Activated CD8-positive, alpha-beta memory T cell treated with anti-CD3 and anti-CD28 coated beads for 36 hours (primary cell): ENCODE results near the gene PGAM5. TPM values are rescaled to one million over a fixed set of nuclear protein-coding genes. Genes with fewer than 3 reads are reported as not detected.
"Not testable (repeated sequence)": the region's sequence is repeated elsewhere in the genome, so short reads cannot be mapped to it uniquely, and the experiment has no call there.

Source experiments
- CTCF ChIA-PET: fragments of 350-600 bp; sonication (Branson Sonifier 250); formaldehyde crosslinking; loops from one replicate; lab custom pipeline; 2021; ENCODE audit warnings: antibody characterized with exemption; lab: Charles Lee
- POLR2A ChIA-PET: fragments of 350-600 bp; sonication (Branson Sonifier 250); formaldehyde crosslinking; loops from one replicate; lab custom pipeline; 2021; ENCODE audit warnings: antibody characterized with exemption; lab: Charles Lee
- total RNA-seq, 2 experiments: library from RNA; stranded (reverse); gene quantifications; one replicate each; pipeline ENCODE4 v1.2.3, GENCODE V29; 2021

Gene PGAM5
- total RNA-seq, 2 experiments from 2014 or later, result 104 to 105 TPM

DNA sequence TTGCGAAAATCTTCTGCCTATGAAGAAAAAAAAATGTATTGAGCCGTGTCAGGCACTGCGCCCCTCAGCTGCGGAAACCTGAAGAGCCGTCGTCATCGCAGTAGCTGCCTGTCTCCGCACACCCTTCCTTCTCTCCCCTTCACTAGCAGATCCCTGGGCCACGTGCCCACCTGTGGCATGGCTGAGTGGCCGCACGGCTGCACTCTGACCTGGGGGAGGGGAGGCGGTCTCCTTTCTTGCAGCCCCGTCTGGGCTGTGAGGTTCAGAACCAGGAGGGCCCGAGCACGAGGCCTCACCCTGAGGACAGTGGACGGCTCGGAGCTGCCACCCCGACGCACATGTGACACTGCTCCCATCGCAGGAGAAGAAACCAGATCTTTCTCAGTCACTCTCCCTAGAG lies 24.9 kb downstream of the PGAM5 start:
- POLR2A ChIA-PET, result no interaction called here
- CTCF ChIA-PET, result no interaction called here

DNA sequence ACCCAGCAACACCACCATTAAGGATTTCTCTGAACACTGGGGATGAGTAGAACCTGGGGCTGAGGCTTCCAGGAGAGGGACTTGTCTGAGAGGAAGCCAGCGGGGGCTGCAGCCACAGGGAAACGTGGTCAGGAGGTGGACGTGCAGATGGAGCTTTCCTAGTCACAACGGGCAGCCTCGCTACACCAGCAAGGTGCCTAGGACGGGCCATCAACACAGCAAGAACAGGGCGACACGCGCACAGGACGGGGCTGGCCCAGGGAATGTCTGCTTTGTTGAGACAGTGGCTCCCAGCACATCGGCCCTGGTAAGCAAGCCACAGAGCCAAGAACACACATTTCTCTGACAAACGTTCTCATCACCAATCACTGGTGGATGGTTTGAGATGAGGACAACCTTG lies 25.7 kb downstream of the PGAM5 start:
- CTCF ChIA-PET, result interaction anchor here (0.6 kb wide), 1 partner anchor 75 kb away, joined by 3 read pairs; no protein-coding TSS in a partner anchor

DNA sequence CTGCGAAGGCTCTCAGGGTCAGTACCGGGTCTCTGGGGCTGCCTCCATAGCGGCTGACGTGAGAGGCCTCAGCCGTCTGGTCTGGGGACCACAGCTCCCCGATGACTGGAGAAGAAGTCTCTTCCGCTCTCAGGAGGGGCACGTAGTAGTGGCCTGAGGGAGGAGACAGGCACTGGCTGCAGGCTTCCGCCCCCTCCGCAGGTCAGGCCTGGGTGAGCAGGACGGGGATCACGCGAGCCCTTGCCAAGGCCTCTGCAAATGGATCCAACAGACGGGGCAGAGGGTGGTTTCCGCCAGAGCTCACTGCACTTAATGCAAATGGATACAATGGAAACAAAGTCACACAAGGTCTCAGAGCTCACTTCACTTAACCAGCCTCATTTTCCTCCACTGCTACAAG lies 26.3 kb downstream of the PGAM5 start:
- ChIA-PET POLR2A (no interaction called here), CTCF (interaction anchor here (0.6 kb wide), 1 partner anchor 75 kb away, joined by 3 read pairs; no protein-coding TSS in a partner anchor)

More for the DNA sequence above, 25.7 kb downstream of the PGAM5 start:
- POLR2A ChIA-PET, result no interaction called here

DNA sequence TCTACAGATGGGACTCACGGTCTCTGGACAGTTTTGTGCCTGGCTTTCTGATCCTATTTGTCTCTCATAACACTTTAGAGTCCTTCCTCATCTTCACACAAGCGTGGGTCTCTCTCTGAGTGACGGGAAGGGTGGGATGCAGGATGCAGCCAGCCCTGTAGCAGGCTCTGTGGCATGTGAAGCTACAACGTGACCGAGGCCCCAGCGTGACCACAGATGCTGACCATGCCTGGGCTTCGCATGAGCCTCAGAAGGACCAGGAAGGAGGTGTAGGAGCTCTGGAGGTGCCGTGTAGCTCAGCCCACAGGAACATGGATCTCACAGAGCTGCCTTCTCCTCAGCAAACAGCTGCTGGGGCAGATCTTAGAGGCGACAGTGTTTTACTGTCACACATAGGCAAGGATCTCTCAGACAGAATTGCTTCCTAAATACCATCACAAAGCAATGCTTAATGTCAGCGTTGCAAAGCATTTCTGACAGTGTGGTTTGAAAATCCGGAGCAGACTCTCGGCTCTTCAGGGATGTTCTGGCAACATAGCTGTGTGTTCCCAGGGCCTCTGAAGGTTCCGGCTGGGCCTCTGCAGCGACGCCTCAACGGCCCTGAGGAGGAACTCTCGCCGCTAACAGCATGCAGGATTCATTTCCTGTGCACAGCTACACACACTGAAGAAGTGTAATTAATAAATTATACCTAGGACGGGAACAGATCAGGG lies 29.1 kb downstream of the PGAM5 start:
- POLR2A ChIA-PET, result no interaction called here

DNA sequence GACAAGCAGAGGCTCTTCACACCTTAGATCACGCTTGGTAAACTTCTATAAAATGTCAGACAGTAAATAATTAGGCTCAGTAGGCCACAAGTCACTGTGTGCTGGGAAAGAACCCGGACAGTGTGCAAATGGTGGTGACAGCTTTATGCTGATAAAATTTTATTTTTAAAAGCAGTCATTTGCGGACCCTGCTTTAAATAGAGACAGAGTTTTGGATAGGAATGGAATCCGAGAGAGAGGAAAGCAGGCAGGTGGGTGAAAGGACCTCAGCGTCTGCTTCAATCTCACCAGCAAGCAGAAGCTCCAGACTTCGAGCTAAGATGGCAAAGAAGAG lies 29.6 kb downstream of the PGAM5 start:
- ChIA-PET POLR2A (no interaction called here), CTCF (no interaction called here)

More for the DNA sequence above, 29.1 kb downstream of the PGAM5 start:
- CTCF ChIA-PET, result no interaction called here

DNA sequence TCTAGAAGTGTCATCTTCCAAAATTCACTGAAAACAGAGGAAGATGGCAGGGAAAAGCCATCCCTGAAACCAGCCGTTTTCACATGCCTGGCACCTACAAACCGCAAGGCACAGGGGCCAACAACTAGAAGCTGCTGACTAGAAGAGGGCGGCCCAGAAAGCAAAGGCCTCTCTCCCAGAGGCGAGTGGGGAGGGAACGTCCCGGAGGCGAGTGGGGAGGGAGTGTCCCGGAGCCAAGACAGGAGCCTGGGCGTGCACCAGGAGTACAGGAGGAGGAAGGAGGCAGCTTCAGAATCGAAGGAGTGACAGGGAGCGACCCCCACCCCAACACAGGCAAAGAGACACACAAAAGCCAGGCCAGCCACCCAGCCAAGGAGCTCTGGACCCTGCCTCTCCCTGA lies 30.0 kb downstream of the PGAM5 start:
- POLR2A ChIA-PET, result no interaction called here
- CTCF ChIA-PET, result interaction anchor here (1.4 kb wide), 1 partner anchor 9 kb away, joined by 4 read pairs; no protein-coding TSS in a partner anchor

DNA sequence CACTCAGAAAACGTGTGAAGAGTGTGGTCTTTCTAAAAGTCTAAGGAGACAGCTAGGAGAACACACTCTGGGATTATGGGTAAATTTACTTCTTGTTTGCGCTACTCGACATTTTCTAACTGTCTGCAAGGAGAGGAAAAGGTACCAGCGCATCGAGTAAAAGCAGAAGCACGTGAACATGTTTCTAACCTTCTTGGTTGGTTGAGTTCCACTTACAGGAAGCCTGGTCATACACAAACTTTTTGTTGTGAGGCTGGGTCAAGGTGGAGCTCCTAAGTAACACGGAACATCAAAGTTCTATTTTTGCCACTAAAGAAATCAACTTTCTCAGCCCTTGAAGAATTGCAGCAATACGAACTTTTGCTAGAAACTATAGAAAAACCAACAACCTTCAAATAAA lies 31.0 kb downstream of the PGAM5 start:
- CTCF ChIA-PET, result interaction anchor here (1.4 kb wide), 1 partner anchor 10 kb away, joined by 4 read pairs; no protein-coding TSS in a partner anchor
- POLR2A ChIA-PET, result interaction anchor here (0.6 kb wide), 1 partner anchor 18 kb away, joined by 4 read pairs; no protein-coding TSS in a partner anchor

DNA sequence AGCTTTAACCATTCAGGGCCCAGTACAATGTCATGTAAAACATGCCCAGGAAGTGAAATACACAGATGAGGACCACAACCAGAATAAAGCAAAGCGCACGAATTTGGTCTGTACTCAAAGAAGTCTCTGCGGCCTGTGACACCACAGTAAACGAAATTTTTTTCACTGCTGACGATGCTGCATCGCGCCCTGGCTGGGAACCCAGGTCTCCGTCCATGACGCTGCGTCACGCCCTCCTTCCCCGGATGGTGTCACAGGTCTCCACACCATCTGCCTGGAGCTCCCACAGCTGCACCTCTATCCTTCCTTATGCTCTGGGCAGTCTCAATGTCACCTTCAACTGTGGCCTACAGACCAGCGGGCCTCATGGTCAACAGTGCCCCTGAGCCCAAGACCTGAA lies 33.2 kb downstream of the PGAM5 start:
- POLR2A ChIA-PET, result interaction anchor here (0.6 to 0.7 kb wide), 2 partner anchors 14 to 215 kb away, joined by 3 to 8 read pairs; no protein-coding TSS in a partner anchor
- CTCF ChIA-PET, result interaction anchor here (1.2 kb wide), 1 partner anchor 161 kb away, joined by 4 read pairs; no protein-coding TSS in a partner anchor

DNA sequence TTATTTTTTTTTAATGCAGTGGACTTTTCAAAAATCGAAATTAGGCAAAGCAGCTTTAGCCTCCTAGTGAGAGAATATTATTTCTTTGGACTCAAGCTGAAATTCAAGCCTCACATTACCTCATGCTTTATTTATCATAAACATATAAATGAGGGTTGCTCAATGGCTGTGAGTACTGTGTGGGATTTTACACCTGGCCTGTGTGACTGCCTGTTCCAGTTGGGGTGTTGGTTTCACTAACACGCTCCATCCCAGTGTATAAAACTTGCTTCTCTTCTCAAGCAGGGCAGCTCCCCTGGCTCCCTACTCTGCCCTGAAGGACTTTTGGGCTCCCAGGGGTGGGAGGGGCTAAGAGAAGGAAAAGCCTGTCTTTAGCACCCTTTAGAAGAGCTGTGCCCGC lies 36.0 kb downstream of the PGAM5 start:
- ChIA-PET CTCF (no interaction called here), POLR2A (no interaction called here)

DNA sequence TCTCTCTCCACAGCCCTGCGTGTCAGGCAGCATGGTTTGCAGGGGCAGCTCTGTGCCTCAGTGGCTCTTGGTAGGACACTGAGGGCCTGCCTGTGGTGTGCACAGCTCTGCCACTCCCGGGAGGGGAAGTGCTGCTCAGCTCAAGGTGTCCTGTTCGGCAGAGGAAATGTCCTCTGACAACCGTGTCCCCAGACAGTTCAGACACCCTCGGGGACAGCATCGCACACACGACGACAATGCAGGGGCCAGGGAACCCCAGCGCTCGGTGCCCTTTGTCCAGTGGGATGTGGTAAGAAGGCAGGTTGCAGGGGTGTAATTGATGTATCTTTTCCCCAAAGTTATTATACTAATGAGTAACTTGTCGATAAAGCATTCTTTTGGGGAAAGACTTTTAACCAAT lies 36.8 kb downstream of the PGAM5 start:
- ChIA-PET CTCF (interaction anchor here (0.7 kb wide), 1 partner anchor 99 kb away, joined by 3 read pairs; no protein-coding TSS in a partner anchor), POLR2A (no interaction called here)

DNA sequence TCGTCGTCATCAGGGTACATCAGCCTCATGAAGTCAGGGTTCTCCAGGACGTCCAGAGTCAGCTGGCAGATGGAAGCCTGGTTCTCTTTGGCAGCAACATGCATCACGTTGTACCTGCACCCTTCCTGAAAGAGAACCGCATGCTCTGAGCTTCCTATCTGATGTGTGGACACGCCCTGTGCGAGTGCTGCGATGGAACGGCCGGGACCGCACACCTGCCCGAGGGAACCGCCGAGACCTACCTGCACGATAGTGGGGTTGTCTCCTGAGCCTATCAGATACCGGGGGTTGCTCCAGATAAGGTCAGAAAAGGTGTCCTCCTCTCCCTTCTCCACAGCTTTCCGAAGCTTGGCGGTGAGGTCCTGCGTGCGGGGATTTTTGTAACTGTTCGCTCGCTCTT lies 37.3 kb downstream of the PGAM5 start:
- POLR2A ChIA-PET, result no interaction called here
- CTCF ChIA-PET, result no interaction called here

DNA sequence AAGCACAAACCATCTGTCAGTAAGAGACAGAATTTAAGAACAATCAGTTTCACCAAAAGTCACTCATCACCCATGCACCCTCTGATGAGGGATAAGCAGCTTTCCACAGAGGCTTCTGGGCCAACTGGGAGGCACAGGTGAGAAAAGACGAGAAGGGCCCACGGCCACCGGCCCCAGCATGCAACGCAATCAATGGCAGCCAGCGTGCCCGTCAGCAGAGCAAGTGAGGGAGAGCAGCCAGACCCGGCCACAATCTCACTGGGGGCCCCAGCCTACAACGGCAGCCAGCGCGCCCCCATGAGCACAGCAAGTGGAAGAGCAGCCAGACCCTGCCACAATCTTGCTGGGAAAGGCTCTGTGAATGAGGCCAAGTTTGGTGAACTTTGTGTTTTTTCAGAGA lies 37.7 kb downstream of the PGAM5 start:
- ChIA-PET CTCF (no interaction called here), POLR2A (no interaction called here)

DNA sequence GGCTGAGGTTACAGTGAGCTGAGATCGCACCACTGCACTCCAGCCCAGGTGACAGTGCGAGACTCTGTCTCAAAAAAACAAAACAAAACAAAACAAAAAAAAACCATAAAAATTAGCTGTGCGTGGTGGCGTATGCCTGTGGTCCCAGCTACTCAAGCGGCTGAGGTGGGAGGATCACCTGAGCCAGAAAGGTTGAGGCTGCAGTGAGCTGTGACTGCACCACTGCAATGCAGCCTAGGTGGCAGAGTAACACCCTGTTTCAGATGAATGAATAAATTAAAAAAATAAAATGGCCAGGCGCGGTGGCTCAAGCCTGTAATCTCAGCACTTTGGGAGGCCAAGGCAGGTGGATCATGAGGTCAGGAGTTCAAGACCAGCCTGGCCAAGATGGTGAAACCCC lies 43.0 kb downstream of the PGAM5 start:
- CTCF ChIA-PET, result not testable (repeated sequence)
- POLR2A ChIA-PET, result interaction anchor here (0.6 kb wide), 1 partner anchor 20 kb away, joined by 3 read pairs; no protein-coding TSS in a partner anchor

DNA sequence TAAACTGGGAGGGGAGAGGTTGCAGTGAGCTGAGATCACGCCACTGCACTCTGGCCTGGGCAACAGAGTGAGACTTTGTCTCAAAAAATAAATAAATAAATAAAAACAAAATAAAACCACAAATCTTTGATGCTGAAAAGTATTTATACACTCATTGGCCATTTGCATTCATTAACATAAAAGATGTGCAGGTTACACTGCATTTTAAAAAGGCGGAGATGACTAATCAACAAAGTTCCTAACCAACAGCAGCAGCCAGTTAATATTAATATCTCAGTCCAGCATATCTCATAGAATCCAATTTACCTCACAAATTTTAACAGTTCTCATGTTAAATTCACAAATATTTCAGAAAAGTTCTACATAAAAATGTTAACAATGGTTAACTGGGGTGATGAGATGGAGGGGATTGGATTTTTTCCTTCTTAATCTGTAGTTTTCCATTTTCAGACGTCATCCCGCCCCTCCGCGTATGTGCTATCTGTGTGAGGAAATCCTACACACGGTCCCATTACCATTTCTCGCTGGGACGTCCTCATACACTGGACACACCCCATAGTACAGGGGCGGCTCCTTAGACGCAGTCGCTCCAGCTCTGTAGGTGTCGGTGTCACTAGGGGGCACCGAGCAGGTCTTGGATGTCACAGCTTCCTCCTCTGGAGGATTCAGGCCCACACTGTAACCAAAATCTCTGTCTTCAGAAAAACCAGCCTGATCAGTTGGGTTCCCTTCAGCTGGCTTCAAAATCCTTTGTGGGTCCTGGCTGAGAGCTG lies 43.7 kb downstream of the PGAM5 start:
- ChIA-PET POLR2A (no interaction called here), CTCF (interaction anchor here (0.6 kb wide), 1 partner anchor 80 kb away, joined by 4 read pairs; no protein-coding TSS in a partner anchor)

DNA sequence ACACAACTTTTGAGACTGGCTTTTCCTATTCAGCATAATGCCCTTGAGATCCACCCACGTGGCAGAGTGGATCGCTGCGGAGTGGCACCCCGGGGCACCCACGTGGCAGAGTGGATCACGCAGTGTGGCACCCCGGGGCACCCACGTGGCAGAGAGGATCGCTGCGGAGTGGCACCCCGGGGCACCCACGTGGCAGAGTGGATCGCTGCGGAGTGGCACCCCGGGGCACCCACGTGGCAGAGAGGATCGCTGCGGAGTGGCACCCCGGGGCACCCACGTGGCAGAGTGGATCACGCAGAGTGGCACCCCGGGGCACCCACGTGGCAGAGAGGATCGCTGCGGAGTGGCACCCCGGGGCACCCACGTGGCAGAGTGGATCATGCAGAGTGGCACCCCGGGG lies 48.2 kb downstream of the PGAM5 start:
- POLR2A ChIA-PET, result not testable (repeated sequence)
- CTCF ChIA-PET, result interaction anchor here (1.0 kb wide), 1 partner anchor 9 kb away, joined by 5 read pairs; no protein-coding TSS in a partner anchor

DNA sequence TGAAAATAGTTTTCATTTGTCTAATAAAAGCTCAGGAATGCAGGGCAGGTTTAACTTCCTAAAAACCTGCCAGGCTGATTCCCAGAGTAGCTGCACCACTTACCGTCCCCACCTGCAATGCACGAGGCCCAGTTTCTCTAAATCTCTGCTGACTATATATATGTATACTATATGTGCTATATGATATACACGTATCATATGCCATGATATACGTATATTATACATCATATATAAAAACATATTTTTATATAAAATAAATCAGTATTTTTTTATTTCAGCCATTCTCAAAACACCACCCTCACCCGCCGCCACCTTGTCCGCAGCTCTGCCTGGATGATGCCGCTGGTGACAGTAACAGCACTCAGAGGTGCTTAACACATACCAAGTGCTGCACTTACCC lies 48.7 kb downstream of the PGAM5 start:
- POLR2A ChIA-PET, result interaction anchor here (0.6 to 0.7 kb wide), 3 partner anchors 15 to 72 kb away, joined by 4 read pairs; partner anchors contain the start of gene POLE

DNA sequence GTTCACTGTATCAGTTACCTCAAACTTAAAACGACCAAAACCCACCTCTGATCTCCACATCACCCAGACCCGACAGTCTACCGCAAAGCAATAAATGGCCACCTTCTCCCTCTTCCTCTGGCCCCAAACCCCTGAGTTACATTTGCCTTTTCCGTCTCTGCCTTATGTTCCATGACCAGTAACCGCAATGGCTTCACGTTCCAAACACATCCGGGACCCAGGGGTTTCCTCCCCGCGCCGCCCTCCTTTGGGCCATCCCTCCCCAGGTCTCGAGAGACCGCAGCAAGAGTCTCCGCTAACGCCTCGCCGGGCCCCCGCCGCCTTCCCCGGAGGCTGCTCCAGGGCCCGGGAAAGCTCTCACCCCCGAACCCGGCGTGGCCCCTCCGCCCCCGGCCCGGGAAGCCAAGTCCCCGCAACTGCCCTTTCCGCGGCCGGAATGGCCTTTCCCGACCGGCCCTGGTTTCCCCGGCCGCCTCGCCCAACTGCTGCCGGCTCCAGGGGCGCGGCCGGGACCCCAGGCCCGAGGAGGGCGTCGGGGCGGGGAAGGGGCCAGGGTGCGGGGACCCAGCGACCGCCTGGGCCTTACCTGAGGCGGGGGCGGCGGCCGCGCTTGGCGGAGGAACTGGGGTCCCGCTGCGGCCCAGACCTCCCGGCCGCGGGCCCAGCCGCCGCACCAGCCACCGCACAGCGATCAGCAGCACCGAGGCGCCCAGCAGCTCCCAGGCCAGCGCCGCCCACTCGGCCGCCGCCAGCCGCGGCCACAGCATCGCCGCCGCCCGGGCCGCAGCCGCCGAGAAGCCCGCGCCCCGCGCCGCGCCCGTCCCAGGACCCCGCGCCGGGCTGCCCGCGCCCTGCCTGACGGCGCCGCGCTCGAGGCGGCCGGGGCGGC lies 50.6 kb downstream of the PGAM5 start, which contains the start of gene ANKLE2:
Gene ANKLE2, minus strand, starts transcription at position 801 of the 889 bp plus-strand sequence. Its CDS starts 34 bp downstream, at position 767.
- ChIA-PET CTCF (interaction anchor here (1.6 kb wide), 1 partner anchor 67 kb away, joined by 4 read pairs; the partner anchor contains the start of gene GOLGA3), POLR2A (interaction anchor here (0.5 to 1.4 kb wide), 2 partner anchors 73 to 154 kb away, joined by 3 read pairs; no protein-coding TSS in a partner anchor)

More for the DNA sequence above, 48.7 kb downstream of the PGAM5 start:
- CTCF ChIA-PET, result interaction anchor here (1.0 kb wide), 1 partner anchor 9 kb away, joined by 5 read pairs; no protein-coding TSS in a partner anchor

DNA sequence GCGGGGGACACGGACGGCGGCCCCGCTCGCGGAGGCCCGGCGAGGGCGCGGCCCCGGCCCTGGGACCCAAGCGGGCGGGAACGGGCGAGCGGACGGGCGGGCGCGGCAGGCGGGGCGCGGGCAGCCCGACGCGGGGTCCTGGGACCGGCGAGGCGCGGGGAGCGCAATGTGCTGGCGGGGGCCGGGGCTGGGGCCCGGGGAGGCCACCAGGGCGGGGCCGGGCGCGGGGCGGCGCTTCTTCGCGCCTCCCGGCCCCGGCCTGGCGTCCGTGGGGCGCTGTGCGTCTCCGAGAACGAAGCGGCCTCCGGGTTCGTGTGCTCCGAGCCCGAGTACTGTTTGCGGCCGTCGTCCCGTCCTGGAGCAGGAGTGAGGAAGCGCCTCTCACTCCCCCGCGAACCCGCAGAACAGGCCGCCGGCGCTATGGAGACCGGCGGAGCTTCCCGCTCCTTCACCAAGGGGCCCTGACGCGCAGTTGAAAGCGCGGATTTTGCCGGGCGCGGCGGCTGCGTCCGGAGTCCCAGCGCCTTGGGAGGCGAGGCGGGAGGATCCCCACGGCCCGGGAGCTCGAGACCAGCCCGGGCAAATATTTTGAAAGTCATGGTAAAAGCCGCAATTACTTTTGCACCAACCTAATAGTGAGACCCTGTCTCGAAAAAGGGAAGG lies 51.4 kb downstream of the PGAM5 start:
- POLR2A ChIA-PET, result interaction anchor here (0.7 kb wide), 1 partner anchor 39 kb away, joined by 3 read pairs; no protein-coding TSS in a partner anchor
- CTCF ChIA-PET, result no interaction called here
